GM11168 (cell line): Measurements from ENCODE around the gene DZANK1.
"Not testable (repeated sequence)": the region's sequence is repeated elsewhere in the genome, so short reads cannot be mapped to it uniquely, and the experiment has no call there.

Experiments used
- in situ Hi-C: fragments of 300-500 bp; cut with MboI; formaldehyde crosslinking; loops from one replicate; pipeline ENCODE4 v1.12.0; 2022; ENCODE audit warnings: low sequenced_read_pairs; ENCODE audit not compliant: unreplicated experiment

Gene DZANK1

GRCh38 chr20:18443886-18444285 lies 22.9 kb downstream of the DZANK1 start:
- in situ Hi-C loops, result no loop called here

GRCh38 chr20:18440403-18440802 lies 26.4 kb downstream of the DZANK1 start:
- in situ Hi-C loops, result no loop called here

- in situ Hi-C loops, result no loop called here
Observed at GRCh38 chr20:18436847-18437246, 30.0 kb downstream of the DZANK1 start.

- in situ Hi-C loops, result no loop called here
Observed at GRCh38 chr20:18431206-18431605, 35.6 kb downstream of the DZANK1 start.

- in situ Hi-C loops, result no loop called here
Observed at GRCh38 chr20:18430172-18430826, 36.5 kb downstream of the DZANK1 start.

- in situ Hi-C loops, result no loop called here
Observed at GRCh38 chr20:18428490-18429173, 38.2 kb downstream of the DZANK1 start.

GRCh38 chr20:18427214-18427613 lies 39.6 kb downstream of the DZANK1 start:
- in situ Hi-C loops, result no loop called here

GRCh38 chr20:18421608-18422007 lies 45.2 kb downstream of the DZANK1 start:
- in situ Hi-C loops, result no loop called here

- in situ Hi-C loops, result no loop called here
Observed at GRCh38 chr20:18416486-18416885, 50.3 kb downstream of the DZANK1 start.

- in situ Hi-C loops, result no loop called here
Observed at GRCh38 chr20:18414140-18414539, 52.7 kb downstream of the DZANK1 start.

GRCh38 chr20:18412221-18412901 lies 54.5 kb downstream of the DZANK1 start:
- in situ Hi-C loops, result no loop called here

- in situ Hi-C loops, result no loop called here
Observed at GRCh38 chr20:18405826-18406225, 61.0 kb downstream of the DZANK1 start.

- in situ Hi-C loops, result no loop called here
Observed at GRCh38 chr20:18404172-18404571, 62.7 kb downstream of the DZANK1 start.

GRCh38 chr20:18403269-18403668 lies 63.6 kb downstream of the DZANK1 start:
- in situ Hi-C loops, result no loop called here

GRCh38 chr20:18401305-18401704 lies 65.5 kb downstream of the DZANK1 start:
- in situ Hi-C loops, result no loop called here

GRCh38 chr20:18400460-18400859 lies 66.4 kb downstream of the DZANK1 start:
- in situ Hi-C loops, result no loop called here

GRCh38 chr20:18398713-18399112 lies 68.1 kb downstream of the DZANK1 start:
- in situ Hi-C loops, result not testable (repeated sequence)

- in situ Hi-C loops, result no loop called here
Observed at GRCh38 chr20:18397030-18397429, 69.8 kb downstream of the DZANK1 start.

- in situ Hi-C loops, result no loop called here
Observed at GRCh38 chr20:18395544-18395943, 71.3 kb downstream of the DZANK1 start.

GRCh38 chr20:18394363-18394762 lies 72.5 kb downstream of the DZANK1 start:
- in situ Hi-C loops, result no loop called here

GRCh38 chr20:18391686-18392085 lies 75.1 kb downstream of the DZANK1 start:
- in situ Hi-C loops, result no loop called here
